Peyer's patch (tissue), 4 donors: ENCODE measurements around the gene ANKRD13D. TPM values are rescaled to one million over a fixed set of nuclear protein-coding genes. Genes with fewer than 3 reads are reported as not detected.
A peak's percentile ranks its signal among the peaks of the same experiment; 100 is the strongest.

ENCODE experiments used
- DNase-seq, 3 donors: peaks; one replicate each; pipeline ENCODE4 v3.0.0-alpha.2; 2017 to 2019
- H3K27ac ChIP-seq, 4 donors: fragments of 200-600 bp; sonication (generic); one replicate each; pipeline ENCODE4 v1.5.1; 2016 to 2019
- H3K27me3 ChIP-seq, 2 donors: fragments of 200-600 bp; sonication (generic); one replicate each; pipeline ENCODE4 v1.5.1; 2019
- H3K36me3 ChIP-seq, 3 donors: fragments of 200-600 bp; sonication (generic); one replicate each; pipeline ENCODE4 v1.5.1; 2016 to 2019
- H3K4me1 ChIP-seq, 4 donors: fragments of 200-600 bp; sonication (generic); one replicate each; pipeline ENCODE4 v1.5.1; 2016 to 2019
- H3K4me3 ChIP-seq, 4 donors: fragments of 200-600 bp; sonication (generic); 1 replicate in 3 of 4; 2 replicates in 1 of 4; pipeline ENCODE4 v1.5.1; 2016 to 2019; ENCODE audit warnings: mild to moderate bottlenecking in 1 of 4
- H3K9me3 ChIP-seq, 4 donors: fragments of 200-600 bp; sonication (generic); one replicate each; pipeline ENCODE4 v1.5.1; 2016 to 2019; ENCODE audit warnings: mild to moderate bottlenecking in 1 of 4
- CTCF ChIP-seq, 6 experiments: fragments of 450-650 bp in 4 of 6; fragments of 200-600 bp in 2 of 6; sonication (generic) in 1 of 6; IDR thresholded peaks; one replicate each; pipeline ENCODE4 v1.5.1; 2017 to 2019; ENCODE audit warnings: antibody characterized with exemption in 6 of 6, mild to moderate bottlenecking in 3 of 6, moderate library complexity in 1 of 6
- POLR2A ChIP-seq, 2 donors: fragments of 450-650 bp; IDR thresholded peaks; one replicate each; pipeline ENCODE4 v1.5.1; 2017; ENCODE audit warnings: antibody characterized with exemption in 2 of 2, mild to moderate bottlenecking in 2 of 2, moderate library complexity in 2 of 2
- total RNA-seq, 4 donors: library from RNA; depleted of rRNA; stranded (reverse); fragments of >200 nt; gene quantifications; one replicate each; pipeline ENCODE4 v1.1.0, GENCODE V29; 2016

Gene ANKRD13D
- total RNA-seq, 4 donors from 2014 or later = 25.4 to 97.4 (median 41.5) TPM

- Histone ChIP-seq H3K4me1 (peaks cover 0 to 26% (median 7%) of the 10 kb centered on the region in 4 donors), H3K36me3 (peaks cover 0 to 71% (median 3%) of the 10 kb centered on the region in 3 donors), H3K4me3 (no peak overlapping the region), H3K27ac (no peak overlapping the region), H3K27me3 (no peaks in the 10 kb centered on the region), H3K9me3 (no peaks in the 10 kb centered on the region)
- TF ChIP-seq POLR2A (IDR thresholded peaks at IDR 0.05) (no peak), CTCF (IDR thresholded peaks at IDR 0.05) (no peak)
- no peak for DNase-seq
Observed at GRCh38 chr11:67245046-67245445, 44.1 kb upstream of the ANKRD13D start.

- Histone ChIP-seq H3K27ac (no peak overlapping the region), H3K36me3 (peaks cover 2 to 97% (median 3%) of the 10 kb centered on the region in 3 donors), H3K4me1 (peaks cover 0 to 5% (median 2%) of the 10 kb centered on the region in 4 donors), H3K27me3 (no peaks in the 10 kb centered on the region), H3K9me3 (no peaks in the 10 kb centered on the region), H3K4me3 (no peak overlapping the region)
- no peak for DNase-seq
- TF ChIP-seq CTCF (IDR thresholded peaks at IDR 0.05) (no peak), POLR2A (IDR thresholded peaks at IDR 0.05) (no peak)
Observed at GRCh38 chr11:67247946-67248550, 41.1 kb upstream of the ANKRD13D start.

- no peaks in the 10 kb centered on the region for H3K27me3 ChIP-seq
- peak in 2 of 3 donors; percentile 6 to 31 for DNase-seq
- TF ChIP-seq CTCF (IDR thresholded peaks at IDR 0.05) = no peak
- no peak for TF ChIP-seq POLR2A (IDR thresholded peaks at IDR 0.05)
- no peak overlapping the region for H3K4me3 ChIP-seq
- H3K36me3 ChIP-seq = peaks cover 3 to 97% (median 8%) of the 10 kb centered on the region in 3 donors
- H3K9me3 ChIP-seq = no peaks in the 10 kb centered on the region
- peaks cover 0 to 4% (median 0%) of the 10 kb centered on the region in 4 donors for H3K4me1 ChIP-seq
- H3K27ac ChIP-seq = no peak overlapping the region
Observed at GRCh38 chr11:67248653-67249052, 40.5 kb upstream of the ANKRD13D start.

GRCh38 chr11:67250059-67251043, 38.8 kb upstream of the ANKRD13D start:
- no peaks in the 10 kb centered on the region for H3K4me1 ChIP-seq
- peak in 2 of 3 donors; percentile 11 to 40 for DNase-seq
- H3K4me3 ChIP-seq = no peak overlapping the region
- TF ChIP-seq POLR2A (IDR thresholded peaks at IDR 0.05) (no peak), CTCF (IDR thresholded peaks at IDR 0.05) (no peak)
- H3K27ac ChIP-seq = no peak overlapping the region
- no peaks in the 10 kb centered on the region for H3K9me3 ChIP-seq
- no peaks in the 10 kb centered on the region for H3K27me3 ChIP-seq
- H3K36me3 ChIP-seq = peaks cover 3 to 99% (median 9%) of the 10 kb centered on the region in 3 donors

DNA sequence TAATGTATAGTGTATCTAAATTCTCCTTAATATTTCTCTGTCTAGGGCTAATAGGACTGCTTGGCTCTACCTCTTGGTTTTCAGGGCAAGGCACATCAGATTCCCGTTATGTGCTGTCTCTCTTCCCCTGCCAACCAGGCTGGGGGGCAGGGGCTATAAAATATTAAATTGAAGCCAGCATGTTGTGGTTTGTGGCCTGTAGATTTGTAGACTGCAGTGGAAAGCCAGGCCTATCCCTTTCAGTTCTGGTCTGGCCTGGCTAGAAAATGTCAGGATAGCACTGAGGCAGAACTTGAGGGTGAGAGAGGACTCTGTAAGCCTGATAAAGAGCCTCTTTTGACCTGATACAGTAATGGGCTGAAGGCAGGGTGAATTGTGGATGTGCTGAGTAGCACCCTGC, 37.3 kb upstream of the ANKRD13D start:
- Histone ChIP-seq H3K27ac (no peak overlapping the region), H3K9me3 (no peaks in the 10 kb centered on the region), H3K4me3 (no peak overlapping the region), H3K27me3 (no peaks in the 10 kb centered on the region), H3K36me3 (peaks cover 3 to 99% (median 9%) of the 10 kb centered on the region in 3 donors), H3K4me1 (no peaks in the 10 kb centered on the region)
- TF ChIP-seq POLR2A (IDR thresholded peaks at IDR 0.05) = no peak
- no peak for TF ChIP-seq CTCF (IDR thresholded peaks at IDR 0.05)
- peak in 2 of 3 donors; percentile 4 to 18 for DNase-seq
